Heart left ventricle (tissue), 13 donors: ENCODE data around the gene DNAI2.

Experiments
- POLR2A ChIP-seq, 2 donors: fragments of 450-650 bp; IDR thresholded peaks; one replicate each; pipeline ENCODE4 v1.6.1; 2017; ENCODE audit warnings: antibody characterized with exemption in 2 of 2, mild to moderate bottlenecking in 2 of 2, moderate library complexity in 2 of 2
- TF ChIP-seq, protein P1 (sequence below), 12 donors: fragments of 200-600 bp; sonication (generic) in 4 of 12; IDR thresholded peaks; one replicate each; pipeline versions ENCODE4 v1.5.0 to v1.8.0; 2018 to 2022; ENCODE audit warnings: antibody characterized with exemption in 12 of 12, mild to moderate bottlenecking in 5 of 12
- donor health status: ischemic (EF 13 %, LVEDD 7.1; RV severe dilation, severe dysfunction).
- donor health status: DM: no; HTN: yes; CAD: no.
- donor health status: DM: no; HTN: no; CAD: no.
- donor health status: ischemic (EF 25% LVEDD 6.9; RV normal size, moderate dysfunction).
- donor health status: ischemic (EF 25% LVEDD 5.7; RV mildly dilated, moderate dysfunction).
- donor health status: ischemic (EF 35%, LVEDD 5.7; RV mildly dilated, moderate dysfunction).
- donor health status: nonischemic (EF 11% LVEDD 7.7; RV severe dilation, severe dysfunction).
- donor health status: DM: yes; HTN: yes; CAD: no.
- donor health status: PGD.
- donor health status: ischemic (EF 29% LVEDD 5.4; RV normal size, mild dysfunction).
- donor health status: nonischemic (EF 23%, LVEDD 6.1; RV moderate dilation, normal function).

DNA sequence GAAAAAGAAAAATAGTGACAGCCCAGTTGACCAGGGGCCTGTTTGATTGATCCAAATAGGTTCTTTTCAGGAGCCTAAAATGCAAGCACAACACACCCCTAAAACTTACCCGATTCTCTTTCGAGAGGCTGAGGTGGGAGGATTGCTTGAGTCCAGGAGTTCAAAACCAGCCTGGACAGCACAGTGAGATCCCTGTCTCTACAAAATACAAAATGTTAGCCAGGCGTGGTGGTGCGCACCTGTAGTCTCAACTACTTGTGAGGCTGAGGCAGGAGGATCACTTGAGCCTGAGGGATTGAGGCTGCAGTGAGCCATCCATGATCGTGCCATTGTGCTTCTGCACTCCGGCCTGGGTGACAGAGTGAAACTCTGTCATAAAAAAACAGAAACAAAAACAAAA, 50.5 kb downstream of the DNAI2 start:
- TF ChIP-seq, protein P1, sequence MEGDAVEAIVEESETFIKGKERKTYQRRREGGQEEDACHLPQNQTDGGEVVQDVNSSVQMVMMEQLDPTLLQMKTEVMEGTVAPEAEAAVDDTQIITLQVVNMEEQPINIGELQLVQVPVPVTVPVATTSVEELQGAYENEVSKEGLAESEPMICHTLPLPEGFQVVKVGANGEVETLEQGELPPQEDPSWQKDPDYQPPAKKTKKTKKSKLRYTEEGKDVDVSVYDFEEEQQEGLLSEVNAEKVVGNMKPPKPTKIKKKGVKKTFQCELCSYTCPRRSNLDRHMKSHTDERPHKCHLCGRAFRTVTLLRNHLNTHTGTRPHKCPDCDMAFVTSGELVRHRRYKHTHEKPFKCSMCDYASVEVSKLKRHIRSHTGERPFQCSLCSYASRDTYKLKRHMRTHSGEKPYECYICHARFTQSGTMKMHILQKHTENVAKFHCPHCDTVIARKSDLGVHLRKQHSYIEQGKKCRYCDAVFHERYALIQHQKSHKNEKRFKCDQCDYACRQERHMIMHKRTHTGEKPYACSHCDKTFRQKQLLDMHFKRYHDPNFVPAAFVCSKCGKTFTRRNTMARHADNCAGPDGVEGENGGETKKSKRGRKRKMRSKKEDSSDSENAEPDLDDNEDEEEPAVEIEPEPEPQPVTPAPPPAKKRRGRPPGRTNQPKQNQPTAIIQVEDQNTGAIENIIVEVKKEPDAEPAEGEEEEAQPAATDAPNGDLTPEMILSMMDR (IDR thresholded peaks at IDR 0.05), result no peak
- no peak for TF ChIP-seq POLR2A (IDR thresholded peaks at IDR 0.05)
